Spleen (tissue), 3 donors: ENCODE data around the gene DMAC2.

Source experiments
- POLR2A ChIP-seq, 3 donors: fragments of 450-650 bp; IDR thresholded peaks; one replicate each; pipeline ENCODE4 v1.5.1; 2017; ENCODE audit warnings: antibody characterized with exemption in 3 of 3, mild to moderate bottlenecking in 1 of 3
- POLR2AphosphoS5 ChIP-seq, 3 donors: sonication (generic); formaldehyde crosslinking; IDR thresholded peaks; one replicate each; pipeline ENCODE4 v1.5.1; 2017; ENCODE audit warnings: antibody characterized with exemption in 3 of 3

DNA sequence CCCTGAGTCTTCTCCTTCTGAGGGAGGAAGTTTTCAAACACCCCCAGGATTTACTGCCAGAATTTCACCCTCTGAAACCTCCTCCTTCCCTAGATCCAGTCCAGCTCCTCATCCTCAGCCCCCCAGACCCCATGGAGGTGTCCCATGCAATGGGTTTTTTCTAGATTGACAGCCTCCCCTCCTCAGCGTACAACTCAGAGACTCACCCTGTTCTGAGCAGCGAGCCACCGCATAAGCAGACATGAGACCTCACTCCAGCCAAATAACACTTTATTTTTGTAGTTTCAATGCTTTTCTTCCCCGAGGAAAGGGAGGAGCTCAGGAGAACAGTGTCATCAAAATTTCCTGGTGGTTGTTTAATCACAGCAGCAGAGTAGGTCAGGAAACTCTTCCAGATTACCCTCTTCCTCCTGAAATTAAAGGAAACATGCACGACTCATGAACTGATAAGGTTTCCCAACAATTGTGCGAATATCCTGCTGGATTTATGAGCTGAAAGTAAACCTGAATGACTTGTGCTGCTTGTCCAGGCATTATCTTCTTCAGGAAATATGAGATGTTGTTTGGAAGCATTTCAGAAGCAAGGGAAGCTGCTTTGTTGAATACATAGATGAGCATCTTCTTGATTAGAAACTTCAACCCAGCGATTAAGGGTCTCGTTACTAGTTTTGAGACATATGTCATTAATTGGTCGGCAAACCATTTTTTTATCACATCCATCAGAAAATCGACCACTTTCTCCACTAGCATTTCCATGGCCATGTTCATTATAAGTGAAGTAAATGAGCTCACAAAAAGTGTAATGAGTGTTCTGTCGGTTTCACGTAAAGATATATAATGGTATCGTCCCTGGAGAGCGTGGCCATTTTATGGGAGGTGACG is 39.4 kb upstream of the DMAC2 start:
- TF ChIP-seq POLR2AphosphoS5 (IDR thresholded peaks at IDR 0.05) = peak in 2 of 3 donors; percentile 52 to 78
- TF ChIP-seq POLR2A (IDR thresholded peaks at IDR 0.05) = peak in 1 of 3 donors; percentile 68
